NOMO-1 (cell line): Measurements from ENCODE around the gene NDUFA13.

ENCODE experiments used
- DNase-seq, 2 experiments: peaks; one replicate each; lab custom pipeline; 2025; ENCODE audit not compliant: unreplicated experiment in 2 of 2; lab: John Stamatoyannopoulos, UW

NDUFA13 gene

GRCh38 chr19:19488875-19489690 is 26.9 kb upstream of the NDUFA13 start:
- peak; percentile 67 to 84 for DNase-seq

GRCh38 chr19:19489804-19490204 is 26.2 kb upstream of the NDUFA13 start:
- DNase-seq: no peak

GRCh38 chr19:19490214-19490968 is 25.6 kb upstream of the NDUFA13 start:
- DNase-seq: peak; percentile 23 to 73

GRCh38 chr19:19491321-19492025 is 24.6 kb upstream of the NDUFA13 start:
- DNase-seq: no peak

GRCh38 chr19:19492026-19492610 is 23.9 kb upstream of the NDUFA13 start:
- no peak for DNase-seq

- no peak for DNase-seq
Measured at GRCh38 chr19:19493841-19494546, 22.0 kb upstream of the NDUFA13 start.

GRCh38 chr19:19495614-19496603 is 20.1 kb upstream of the NDUFA13 start:
- DNase-seq: no peak

- DNase-seq: no peak
Measured at GRCh38 chr19:19498255-19498991, 17.6 kb upstream of the NDUFA13 start.

GRCh38 chr19:19499272-19499995 is 16.6 kb upstream of the NDUFA13 start:
- no peak for DNase-seq

- no peak for DNase-seq
Measured at GRCh38 chr19:19500975-19501644, 14.9 kb upstream of the NDUFA13 start.

- DNase-seq: no peak
Measured at GRCh38 chr19:19501798-19502197, 14.2 kb upstream of the NDUFA13 start.

GRCh38 chr19:19502281-19502680 is 13.7 kb upstream of the NDUFA13 start:
- no peak for DNase-seq

- DNase-seq: no peak
Measured at GRCh38 chr19:19502808-19503602, 13.0 kb upstream of the NDUFA13 start.

GRCh38 chr19:19504754-19505668 is 11.0 kb upstream of the NDUFA13 start:
- DNase-seq: no peak

- no peak for DNase-seq
Measured at GRCh38 chr19:19505669-19506326, 10.2 kb upstream of the NDUFA13 start.
